ENCODE measurements around the gene DISC1. TPM values are rescaled to one million over a fixed set of nuclear protein-coding genes. Genes with fewer than 3 reads are reported as not detected.

The DISC1 gene
- total RNA-seq, 2 donors from 2014 or later = 8.0 to 9.4 TPM

- H3K27me3 Mint-ChIP-seq (ENCODE audit: insufficient read depth) = no peaks in the 10 kb centered on the region
- WGBS, 2 experiments (ENCODE audit: insufficient coverage in 1 of 2, insufficient read length in 1 of 2) = 92 to 100% methylated on average over 5 of the region's 5 CpGs
Observed at GRCh38 chr1:231720652-231721325, 94.2 kb downstream of the DISC1 start.

GRCh38 chr1:231721436-231721835 lies 94.8 kb downstream of the DISC1 start:
- TF ChIP-seq, protein P1, sequence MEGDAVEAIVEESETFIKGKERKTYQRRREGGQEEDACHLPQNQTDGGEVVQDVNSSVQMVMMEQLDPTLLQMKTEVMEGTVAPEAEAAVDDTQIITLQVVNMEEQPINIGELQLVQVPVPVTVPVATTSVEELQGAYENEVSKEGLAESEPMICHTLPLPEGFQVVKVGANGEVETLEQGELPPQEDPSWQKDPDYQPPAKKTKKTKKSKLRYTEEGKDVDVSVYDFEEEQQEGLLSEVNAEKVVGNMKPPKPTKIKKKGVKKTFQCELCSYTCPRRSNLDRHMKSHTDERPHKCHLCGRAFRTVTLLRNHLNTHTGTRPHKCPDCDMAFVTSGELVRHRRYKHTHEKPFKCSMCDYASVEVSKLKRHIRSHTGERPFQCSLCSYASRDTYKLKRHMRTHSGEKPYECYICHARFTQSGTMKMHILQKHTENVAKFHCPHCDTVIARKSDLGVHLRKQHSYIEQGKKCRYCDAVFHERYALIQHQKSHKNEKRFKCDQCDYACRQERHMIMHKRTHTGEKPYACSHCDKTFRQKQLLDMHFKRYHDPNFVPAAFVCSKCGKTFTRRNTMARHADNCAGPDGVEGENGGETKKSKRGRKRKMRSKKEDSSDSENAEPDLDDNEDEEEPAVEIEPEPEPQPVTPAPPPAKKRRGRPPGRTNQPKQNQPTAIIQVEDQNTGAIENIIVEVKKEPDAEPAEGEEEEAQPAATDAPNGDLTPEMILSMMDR (conservative IDR thresholded peaks at IDR 0.05) = no peak
- peaks cover 2% of the 10 kb centered on the region for H3K4me1 Mint-ChIP-seq
- no peaks in the 10 kb centered on the region for H3K9me3 Mint-ChIP-seq
- no peak overlapping the region for H3K9ac ChIP-seq (ENCODE audit: extremely low read depth, low read length, poor library complexity, severe bottlenecking)
- no peaks in the 10 kb centered on the region for H3K27me3 Mint-ChIP-seq (ENCODE audit: insufficient read depth)
- no peak overlapping the region for H3K4me3 ChIP-seq (ENCODE audit: low read length)
- no peaks in the 10 kb centered on the region for H3K9me3 ChIP-seq (ENCODE audit: control insufficient read depth, low read length)
- H3K4me1 ChIP-seq (ENCODE audit: control insufficient read depth, insufficient read depth, low read length) = no peaks in the 10 kb centered on the region
- no peaks in the 10 kb centered on the region for H3K36me3 Mint-ChIP-seq (ENCODE audit: low read depth)
- H3K27me3 ChIP-seq (ENCODE audit: control insufficient read depth, insufficient read depth, low read length, poor library complexity, severe bottlenecking) = no peaks in the 10 kb centered on the region
- H3K4me3 Mint-ChIP-seq = no peak overlapping the region
- no peak overlapping the region for H3K27ac Mint-ChIP-seq
- no peak overlapping the region for H3K27ac ChIP-seq (ENCODE audit: low read depth, low read length)
- no peak for DNase-seq
- H3K36me3 ChIP-seq (ENCODE audit: control insufficient read depth, insufficient read depth, low read length) = no peaks in the 10 kb centered on the region

More at GRCh38 chr1:231720652-231721325, 94.2 kb downstream of the DISC1 start:
- Histone ChIP-seq H3K9ac (ENCODE audit: extremely low read depth, low read length, poor library complexity, severe bottlenecking) (no peak overlapping the region), H3K4me1 (ENCODE audit: control insufficient read depth, insufficient read depth, low read length) (no peaks in the 10 kb centered on the region), H3K27ac (ENCODE audit: low read depth, low read length) (no peak overlapping the region), H3K4me3 (ENCODE audit: low read length) (no peak overlapping the region), H3K9me3 (ENCODE audit: control insufficient read depth, low read length) (no peaks in the 10 kb centered on the region), H3K27me3 (ENCODE audit: control insufficient read depth, insufficient read depth, low read length, poor library complexity, severe bottlenecking) (no peaks in the 10 kb centered on the region), H3K36me3 (ENCODE audit: control insufficient read depth, insufficient read depth, low read length) (no peaks in the 10 kb centered on the region)
- Mint-ChIP-seq H3K9me3 (no peaks in the 10 kb centered on the region), H3K27ac (no peak overlapping the region), H3K36me3 (ENCODE audit: low read depth) (no peaks in the 10 kb centered on the region), H3K4me3 (no peak overlapping the region), H3K4me1 (peaks cover 5% of the 10 kb centered on the region)
- no peak for DNase-seq
- TF ChIP-seq, protein P1 (conservative IDR thresholded peaks at IDR 0.05) = no peak

GRCh38 chr1:231722356-231722755 lies 95.8 kb downstream of the DISC1 start:
- Mint-ChIP-seq H3K4me3 (no peak overlapping the region), H3K27ac (no peak overlapping the region), H3K27me3 (ENCODE audit: insufficient read depth) (no peaks in the 10 kb centered on the region), H3K4me1 (peaks cover 2% of the 10 kb centered on the region), H3K36me3 (ENCODE audit: low read depth) (no peaks in the 10 kb centered on the region), H3K9me3 (no peaks in the 10 kb centered on the region)
- no peaks in the 10 kb centered on the region for H3K9me3 ChIP-seq (ENCODE audit: control insufficient read depth, low read length)
- no peak overlapping the region for H3K4me3 ChIP-seq (ENCODE audit: low read length)
- H3K4me1 ChIP-seq (ENCODE audit: control insufficient read depth, insufficient read depth, low read length) = no peaks in the 10 kb centered on the region
- TF ChIP-seq, protein P1 (conservative IDR thresholded peaks at IDR 0.05) = no peak
- no peak overlapping the region for H3K27ac ChIP-seq (ENCODE audit: low read depth, low read length)
- H3K27me3 ChIP-seq (ENCODE audit: control insufficient read depth, insufficient read depth, low read length, poor library complexity, severe bottlenecking) = no peaks in the 10 kb centered on the region
- no peak for DNase-seq
- H3K9ac ChIP-seq (ENCODE audit: extremely low read depth, low read length, poor library complexity, severe bottlenecking) = no peak overlapping the region
- no peaks in the 10 kb centered on the region for H3K36me3 ChIP-seq (ENCODE audit: control insufficient read depth, insufficient read depth, low read length)
- WGBS, 2 experiments (ENCODE audit: insufficient coverage in 1 of 2, insufficient read length in 1 of 2) = 91 to 96% methylated on average over 5 to 6 of the region's 6 CpGs
